PC-9 (cell line): ENCODE results near the gene CST9. TPM values are rescaled to one million over a fixed set of nuclear protein-coding genes. Genes with fewer than 3 reads are reported as not detected.

ENCODE experiments used
- BruUV-seq: library from RNA; stranded (reverse); fragments of 400-500 nt; replicated peaks from 2 replicates; lab custom pipeline; 2021; lab: Mats Ljungman, UMichigan
- CTCF ChIA-PET: fragments of 300-600 bp; sonication (Branson Sonifier 250); formaldehyde crosslinking; loops from one replicate; lab custom pipeline; 2022; ENCODE audit warnings: antibody characterized with exemption; lab: Charles Lee
- POLR2A ChIA-PET: fragments of 300-600 bp; sonication (Branson Sonifier 250); formaldehyde crosslinking; loops from one replicate; lab custom pipeline; 2022; ENCODE audit warnings: antibody characterized with exemption; ENCODE audit not compliant: unreplicated experiment; lab: Charles Lee
- DNase-seq, 2 experiments: peaks; one replicate each; pipeline versions ENCODE4 v3.0.0 to v3.0.0-alpha.2; 2015 to 2022; ENCODE audit warnings: mixed read lengths in 1 of 2
- H2AFZ ChIP-seq: fragments of 200-600 bp; sonication (generic); 2 replicates; pipeline ENCODE4 v1.8.1; 2017; ENCODE audit warnings: antibody characterized with exemption
- H3F3A ChIP-seq: fragments of 200-600 bp; sonication (generic); 2 replicates; pipeline ENCODE4 v1.8.1; 2017; ENCODE audit warnings: antibody characterized with exemption, mild to moderate bottlenecking, low read depth; ENCODE audit not compliant: insufficient read depth
- H3K27ac ChIP-seq: fragments of 200-600 bp; sonication (generic); 2 replicates; pipeline ENCODE4 v1.6.1; 2016; ENCODE audit warnings: mixed run types
- H3K27me3 ChIP-seq: fragments of 200-600 bp; sonication (generic); 2 replicates; pipeline ENCODE4 v1.6.1; 2016; ENCODE audit warnings: low read depth, mixed run types; ENCODE audit not compliant: insufficient read depth
- H3K36me3 ChIP-seq: fragments of 200-600 bp; sonication (generic); 2 replicates; pipeline ENCODE4 v1.6.1; 2016; ENCODE audit warnings: low read depth, mixed run types
- H3K4me1 ChIP-seq: fragments of 200-600 bp; sonication (generic); replicated peaks from 2 replicates; pipeline ENCODE4 v1.6.1; 2016; ENCODE audit warnings: mixed run types; ENCODE audit not compliant: insufficient read depth
- H3K4me2 ChIP-seq: fragments of 200-600 bp; sonication (generic); 2 replicates; pipeline ENCODE4 v1.6.1; 2017; ENCODE audit warnings: mixed run types
- H3K4me3 ChIP-seq: fragments of 200-600 bp; sonication (generic); 2 replicates; pipeline ENCODE4 v1.6.1; 2016; ENCODE audit warnings: mixed run types
- H3K79me2 ChIP-seq: fragments of 200-600 bp; sonication (generic); 2 replicates; pipeline ENCODE4 v1.6.1; 2017; ENCODE audit warnings: low read depth, mixed run types
- H3K9me2 ChIP-seq: fragments of 200-600 bp; sonication (generic); 2 replicates; pipeline ENCODE4 v1.8.1; 2017; ENCODE audit warnings: mild to moderate bottlenecking; ENCODE audit not compliant: insufficient read depth
- H3K9me3 ChIP-seq: fragments of 200-600 bp; sonication (generic); 2 replicates; pipeline ENCODE4 v1.8.1; 2016; ENCODE audit warnings: low read depth; ENCODE audit not compliant: insufficient read depth
- H4K20me1 ChIP-seq: fragments of 200-600 bp; sonication (generic); 2 replicates; pipeline ENCODE4 v1.8.1; 2017; ENCODE audit not compliant: insufficient read depth
- EZH2 ChIP-seq: fragments of 200-600 bp; sonication (generic); IDR thresholded peaks from 2 replicates; pipeline ENCODE4 v1.8.0; 2017; ENCODE audit warnings: antibody characterized with exemption, low read depth
- intact Hi-C: fragments of 100-400 bp; cut with micrococcal nuclease; formaldehyde crosslinking; loops from one replicate; pipeline ENCODE4 v1.10.0; 2022; ENCODE audit not compliant: unreplicated experiment
- total RNA-seq: library from RNA; stranded (reverse); gene quantifications from 2 replicates; pipeline ENCODE4 v1.2.3, GENCODE V29; 2021
- TF ChIP-seq, protein P1 (sequence below): fragments of 200-600 bp; sonication (generic); conservative IDR thresholded peaks from 2 replicates; pipeline ENCODE4 v1.6.1; 2017; ENCODE audit warnings: mixed run types, antibody characterized with exemption, mild to moderate bottlenecking, moderate library complexity

CST9 gene
- total RNA-seq, 1 experiment from 2014 or later: not detected

DNA sequence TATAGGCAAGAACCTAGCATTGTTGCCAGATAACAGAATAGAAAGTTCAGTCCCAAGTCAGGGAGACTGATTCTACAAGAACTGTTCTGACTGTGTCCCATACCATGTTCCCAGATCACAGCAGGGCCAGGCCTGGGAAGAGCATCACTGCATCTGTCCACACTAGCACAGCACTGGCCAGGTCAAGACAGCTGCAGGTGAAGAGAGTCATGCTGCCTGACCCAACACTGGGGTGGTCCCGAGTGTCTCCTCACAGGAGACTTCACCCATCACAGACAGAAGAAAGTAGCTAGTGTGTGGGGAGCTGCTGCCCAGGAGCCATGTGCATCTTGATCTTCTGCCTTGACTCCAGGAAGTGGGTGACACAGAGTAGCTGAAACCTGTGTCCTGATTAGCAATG lies 36.1 kb downstream of the CST9 start:
- Histone ChIP-seq H2AFZ (no peak overlapping the region), H3K9me2 (no peaks in the 10 kb centered on the region), H3K4me3 (no peak overlapping the region), H3K27me3 (peaks cover 6% of the 10 kb centered on the region; the same call in 1 of the 2 replicates), H3K79me2 (no peaks in the 10 kb centered on the region), H4K20me1 (no peaks in the 10 kb centered on the region), H3K4me1 (no peaks in the 10 kb centered on the region), H3K9me3 (no peaks in the 10 kb centered on the region), H3K36me3 (no peaks in the 10 kb centered on the region), H3K4me2 (no peak overlapping the region), H3K27ac (no peak overlapping the region), H3F3A (no peaks in the 10 kb centered on the region)
- no peak for TF ChIP-seq EZH2
- TF ChIP-seq, protein P1, sequence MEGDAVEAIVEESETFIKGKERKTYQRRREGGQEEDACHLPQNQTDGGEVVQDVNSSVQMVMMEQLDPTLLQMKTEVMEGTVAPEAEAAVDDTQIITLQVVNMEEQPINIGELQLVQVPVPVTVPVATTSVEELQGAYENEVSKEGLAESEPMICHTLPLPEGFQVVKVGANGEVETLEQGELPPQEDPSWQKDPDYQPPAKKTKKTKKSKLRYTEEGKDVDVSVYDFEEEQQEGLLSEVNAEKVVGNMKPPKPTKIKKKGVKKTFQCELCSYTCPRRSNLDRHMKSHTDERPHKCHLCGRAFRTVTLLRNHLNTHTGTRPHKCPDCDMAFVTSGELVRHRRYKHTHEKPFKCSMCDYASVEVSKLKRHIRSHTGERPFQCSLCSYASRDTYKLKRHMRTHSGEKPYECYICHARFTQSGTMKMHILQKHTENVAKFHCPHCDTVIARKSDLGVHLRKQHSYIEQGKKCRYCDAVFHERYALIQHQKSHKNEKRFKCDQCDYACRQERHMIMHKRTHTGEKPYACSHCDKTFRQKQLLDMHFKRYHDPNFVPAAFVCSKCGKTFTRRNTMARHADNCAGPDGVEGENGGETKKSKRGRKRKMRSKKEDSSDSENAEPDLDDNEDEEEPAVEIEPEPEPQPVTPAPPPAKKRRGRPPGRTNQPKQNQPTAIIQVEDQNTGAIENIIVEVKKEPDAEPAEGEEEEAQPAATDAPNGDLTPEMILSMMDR: no peak
- ChIA-PET POLR2A (no interaction called here), CTCF (no interaction called here)
- intact Hi-C loops: no loop called here
- BruUV-seq: no TSS peak
- DNase-seq: no peak

DNA sequence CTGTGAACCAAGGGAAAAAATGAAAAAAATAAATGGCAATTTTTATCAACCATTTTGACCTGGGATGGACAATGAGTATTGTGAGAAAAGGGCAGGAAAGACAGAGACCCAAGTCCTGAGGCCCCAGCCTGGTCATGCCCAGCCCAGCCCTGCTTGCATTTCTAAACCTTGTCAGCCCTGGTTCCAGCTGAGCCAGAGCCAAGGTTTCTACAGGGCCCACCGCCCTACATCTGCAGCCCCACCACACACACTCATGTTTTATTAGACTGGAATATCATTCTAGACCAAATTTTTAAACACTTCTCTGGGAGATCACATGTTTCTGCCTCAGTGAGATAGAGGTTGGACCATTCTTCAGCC lies 36.8 kb downstream of the CST9 start:
- H2AFZ ChIP-seq: no peak overlapping the region
- H3K4me1 ChIP-seq: no peaks in the 10 kb centered on the region
- no peak overlapping the region for H3K27ac ChIP-seq
- H3K36me3 ChIP-seq: no peaks in the 10 kb centered on the region
- H3K9me2 ChIP-seq: no peaks in the 10 kb centered on the region
- no peak for DNase-seq
- POLR2A ChIA-PET: no interaction called here
- peaks cover 10% of the 10 kb centered on the region for H3K27me3 ChIP-seq
- H3F3A ChIP-seq: no peaks in the 10 kb centered on the region
- H3K4me2 ChIP-seq: no peak overlapping the region
- BruUV-seq: no TSS peak
- no peak for TF ChIP-seq EZH2
- TF ChIP-seq, protein P1: no peak
- H4K20me1 ChIP-seq: no peaks in the 10 kb centered on the region
- CTCF ChIA-PET: no interaction called here
- no peaks in the 10 kb centered on the region for H3K9me3 ChIP-seq
- intact Hi-C loops: no loop called here
- no peaks in the 10 kb centered on the region for H3K79me2 ChIP-seq
- no peak overlapping the region for H3K4me3 ChIP-seq

DNA sequence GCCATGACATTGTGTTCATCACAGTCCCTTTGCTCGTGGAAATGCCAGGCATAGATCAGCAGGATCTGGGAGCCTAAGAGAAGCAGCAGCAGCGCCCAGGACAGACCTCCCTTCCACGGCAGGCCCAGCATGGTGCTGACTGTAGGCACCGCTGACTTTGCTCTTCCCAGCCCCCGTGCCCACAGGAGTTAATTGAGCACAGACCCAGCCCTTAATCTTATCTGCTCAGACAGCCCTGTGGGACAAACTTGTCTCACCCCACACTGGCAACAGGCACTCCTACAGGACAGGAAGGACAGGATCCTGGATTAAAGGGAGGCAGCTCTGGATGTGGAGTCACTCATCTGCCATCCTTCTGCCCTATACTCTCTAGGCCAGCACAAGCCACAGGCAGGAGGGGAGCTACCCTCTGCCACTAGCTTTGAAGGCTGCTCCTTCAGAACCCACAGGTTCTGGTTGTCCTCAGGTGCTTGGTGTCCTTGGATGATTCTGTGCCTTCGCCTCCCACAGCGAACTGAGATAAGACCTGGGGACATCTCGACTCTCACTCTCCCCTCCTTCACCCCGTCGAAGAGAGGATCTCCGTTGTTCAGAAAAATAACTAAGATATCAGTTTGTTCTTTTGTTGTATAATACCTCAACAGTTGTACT lies 37.3 kb downstream of the CST9 start, which contains the start of gene CST9L:
Gene CST9L, minus strand, starts transcription at position 165 of the 651 bp plus-strand sequence. Its CDS starts 34 bp downstream, at position 131.
- no peak within 1 kb of the TSS for H3K4me3 ChIP-seq
- H2AFZ ChIP-seq: no peak within 1 kb of the TSS
- H3K9me2 ChIP-seq: no peaks in the 10 kb centered on the region
- no peaks in the 10 kb centered on the region for H3K9me3 ChIP-seq
- no peaks in the 10 kb centered on the region for H3K4me1 ChIP-seq
- H4K20me1 ChIP-seq: no peaks in the 10 kb centered on the region
- no peaks in the 10 kb centered on the region for H3F3A ChIP-seq
- POLR2A ChIA-PET: no interaction called here
- CTCF ChIA-PET: no interaction called here
- H3K27ac ChIP-seq: no peak within 1 kb of the TSS
- peaks cover 10% of the 10 kb centered on the region for H3K27me3 ChIP-seq
- H3K36me3 ChIP-seq: no peaks in the 10 kb centered on the region
- no peaks in the 10 kb centered on the region for H3K79me2 ChIP-seq
- TF ChIP-seq, protein P1: no peak
- TF ChIP-seq EZH2: no peak
- BruUV-seq: no TSS peak
- DNase-seq: no peak
- intact Hi-C loops: no loop called here
- no peak within 1 kb of the TSS for H3K4me2 ChIP-seq
